ELF-1 (cell line): ENCODE results near the gene TNNI3K.

Source experiments
- DNase-seq: peaks from one replicate; pipeline ENCODE4 v3.0.0-alpha.2; 2016; ENCODE audit warnings: low read depth, low spot score

Gene TNNI3K

GRCh38 chr1:74286414-74286813, 51.2 kb downstream of the TNNI3K start:
- DNase-seq = no peak

- no peak for DNase-seq
Observed at GRCh38 chr1:74314438-74314837, 79.3 kb downstream of the TNNI3K start.

GRCh38 chr1:74316302-74316701, 81.1 kb downstream of the TNNI3K start:
- DNase-seq = no peak

GRCh38 chr1:74317663-74318062, 82.5 kb downstream of the TNNI3K start:
- DNase-seq = no peak

- no peak for DNase-seq
Observed at GRCh38 chr1:74323937-74324473, 88.8 kb downstream of the TNNI3K start.

- no peak for DNase-seq
Observed at GRCh38 chr1:74324684-74325448, 89.7 kb downstream of the TNNI3K start.

- no peak for DNase-seq
Observed at GRCh38 chr1:74328851-74329250, 93.7 kb downstream of the TNNI3K start.

GRCh38 chr1:74333244-74333643, 98.1 kb downstream of the TNNI3K start:
- no peak for DNase-seq

- no peak for DNase-seq
Observed at GRCh38 chr1:74334147-74334546, 99.0 kb downstream of the TNNI3K start.

GRCh38 chr1:74340656-74341055, 105.5 kb downstream of the TNNI3K start:
- no peak for DNase-seq

GRCh38 chr1:74341702-74342339, 106.6 kb downstream of the TNNI3K start:
- no peak for DNase-seq

- DNase-seq = no peak
Observed at GRCh38 chr1:74343216-74343615, 108.0 kb downstream of the TNNI3K start.

GRCh38 chr1:74344387-74344786, 109.2 kb downstream of the TNNI3K start:
- DNase-seq = no peak

GRCh38 chr1:74356493-74356892, 121.3 kb downstream of the TNNI3K start:
- no peak for DNase-seq

- DNase-seq = no peak
Observed at GRCh38 chr1:74357150-74357549, 122.0 kb downstream of the TNNI3K start.

GRCh38 chr1:74357756-74358155, 122.6 kb downstream of the TNNI3K start:
- no peak for DNase-seq

- no peak for DNase-seq
Observed at GRCh38 chr1:74362691-74363090, 127.5 kb downstream of the TNNI3K start.

GRCh38 chr1:74363220-74363619, 128.0 kb downstream of the TNNI3K start:
- DNase-seq = no peak

GRCh38 chr1:74367175-74367813, 132.1 kb downstream of the TNNI3K start:
- DNase-seq = no peak

GRCh38 chr1:74368335-74368734, 133.1 kb downstream of the TNNI3K start:
- no peak for DNase-seq

GRCh38 chr1:74375376-74375775, 140.2 kb downstream of the TNNI3K start:
- no peak for DNase-seq

GRCh38 chr1:74380252-74380651, 145.1 kb downstream of the TNNI3K start:
- no peak for DNase-seq

GRCh38 chr1:74388855-74389254, 153.7 kb downstream of the TNNI3K start:
- DNase-seq = no peak
